ENCODE data around the gene SGTA. TPM values are rescaled to one million over a fixed set of nuclear protein-coding genes. Genes with fewer than 3 reads are reported as not detected.

The SGTA gene
- total and polyA plus RNA-seq, 9 of the 15 experiments (the other 6 are each of a cell fraction or from before 2014, with no cell fraction given): 1.4 to 110 (median 49.9) TPM

GRCh38 chr19:2771786-2772674, 11.0 kb downstream of the SGTA start:
- peaks cover 72% of the 10 kb centered on the region; the same call in 2 of the 3 replicates for H3K36me3 ChIP-seq (ENCODE audit: control insufficient read depth, insufficient read depth, low read length)

More at GRCh38 chr19:2771786-2772674, 11.0 kb downstream of the SGTA start:
- Histone ChIP-seq H4K20me1 (replicated peaks; ENCODE audit: control insufficient read depth, insufficient read depth, low read length) (peaks cover 32% of the 10 kb centered on the region), H3K4me2 (ENCODE audit: insufficient read depth, low read length) (no peak overlapping the region), H3K4me3 (no peak overlapping the region), H3K4me1 (replicated peaks in 1 of 2; ENCODE audit: control insufficient read depth in 2 of 2, insufficient read depth in 2 of 2, low read length in 2 of 2) (peaks cover 5 to 49% of the 10 kb centered on the region in 2 experiments), H3K79me2 (ENCODE audit: control insufficient read depth, insufficient read depth, low read length) (peaks cover 78% of the 10 kb centered on the region), H3K27me3 (ENCODE audit: control insufficient read depth in 2 of 2, insufficient read depth in 2 of 2, low read length in 2 of 2) (no peaks in the 10 kb centered on the region), H3K9me1 (ENCODE audit: control insufficient read depth, insufficient read depth, low read length) (no peaks in the 10 kb centered on the region), H3K27ac (ENCODE audit: extremely low read depth, low read depth, low read length) (no peak overlapping the region), H3K9ac (ENCODE audit: insufficient read depth in 1 of 2, low read depth in 2 of 2, low read length in 2 of 2) (peak overlapping the region in 1 of 2 experiments; percentile 3; a peak in 2 of 4 replicates), H3K9me3 (replicated peaks; ENCODE audit: control insufficient read depth, insufficient read depth, low read depth, low read length) (no peaks in the 10 kb centered on the region), H2AFZ (ENCODE audit: low read depth, low read length) (no peak overlapping the region)
- DNase-seq (ENCODE audit: extremely low read depth in 1 of 4, low spot score in 3 of 4): no peak
- TF ChIP-seq MLLT1 (IDR thresholded peaks at IDR 0.05) (no peak), POLR2G (IDR thresholded peaks at IDR 0.05; ENCODE audit: low read depth, low read length) (0 out of 2 replicates have a peak, but pooled peaks have one; percentile 24)
- in situ Hi-C loops (cut with MboI) (no loop called here), intact Hi-C loops (cut with micrococcal nuclease) (no loop called here)
- BruUV-seq (replicated peaks): no TSS peak
- ATAC-seq: no peak
- ChIA-PET CTCF (ENCODE audit: low intra/inter-chr PET ratio) (no interaction called here), POLR2A (interaction anchor here (1.5 kb wide), 2 partner anchors 11 to 13 kb away, joined by 4 to 5 read pairs; partner anchors contain the start of gene SGTA)
- FAIRE-seq: no peak
- WGBS (ENCODE audit: insufficient coverage, low coverage, missing lambda C conversion rate): 95% methylated on average over 28 of the region's 29 CpGs

Data from K562 (cell line).